GM23338 (cell line): ENCODE measurements around the gene LYST. TPM values are rescaled to one million over a fixed set of nuclear protein-coding genes. Genes with fewer than 3 reads are reported as not detected.

ENCODE experiments used
- ATAC-seq: fragments of 200-7000 bp; cut with Tn5 transposase; 3 replicates; pipeline ENCODE4 v1.9.1; 2020
- DNase-seq: peaks from one replicate; pipeline ENCODE4 v3.0.0-alpha.2; 2015; ENCODE audit warnings: low spot score
- H2AFZ ChIP-seq: fragments of 200-600 bp; sonication (generic); 2 replicates; pipeline ENCODE4 v1.8.0; 2016; ENCODE audit warnings: antibody characterized with exemption, mild to moderate bottlenecking, moderate library complexity
- H3F3A ChIP-seq: fragments of 200-600 bp; sonication (generic); replicated peaks from 2 replicates; pipeline ENCODE4 v1.8.0; 2017; ENCODE audit warnings: antibody characterized with exemption, mixed run types, low read depth
- H3K27ac ChIP-seq: fragments of 200-600 bp; sonication (generic); 2 replicates; pipeline ENCODE4 v1.6.1; 2016; ENCODE audit warnings: low read depth
- H3K27me3 ChIP-seq: fragments of 200-600 bp; sonication (generic); 2 replicates; pipeline ENCODE4 v1.8.0; 2016; ENCODE audit warnings: mild to moderate bottlenecking, mixed run types, moderate library complexity; ENCODE audit not compliant: insufficient read depth
- H3K36me3 ChIP-seq: fragments of 200-600 bp; sonication (generic); 2 replicates; pipeline ENCODE4 v1.8.0; 2016; ENCODE audit warnings: mild to moderate bottlenecking; ENCODE audit not compliant: insufficient read depth
- H3K4me1 ChIP-seq: fragments of 200-600 bp; sonication (generic); 2 replicates; pipeline ENCODE4 v1.8.0; 2016; ENCODE audit warnings: mild to moderate bottlenecking, moderate library complexity; ENCODE audit not compliant: insufficient read depth
- H3K4me2 ChIP-seq: fragments of 200-600 bp; sonication (generic); 2 replicates; pipeline ENCODE4 v1.7.1; 2017; ENCODE audit warnings: mixed run types
- H3K4me3 ChIP-seq: fragments of 200-600 bp; sonication (generic); 2 replicates; pipeline ENCODE4 v1.6.1; 2016; ENCODE audit warnings: mixed run types
- H3K79me2 ChIP-seq: fragments of 200-600 bp; sonication (generic); replicated peaks from 2 replicates; pipeline ENCODE4 v1.8.0; 2017; ENCODE audit warnings: mild to moderate bottlenecking; ENCODE audit not compliant: insufficient read depth
- H3K9me2 ChIP-seq: fragments of 200-600 bp; sonication (generic); 2 replicates; pipeline ENCODE4 v1.8.0; 2017; ENCODE audit not compliant: insufficient read depth
- H4K20me1 ChIP-seq: fragments of 200-600 bp; sonication (generic); replicated peaks from 2 replicates; pipeline ENCODE4 v1.8.0; 2017; ENCODE audit warnings: mild to moderate bottlenecking; ENCODE audit not compliant: insufficient read depth
- H3K27ac Mint-ChIP-seq: 2 replicates; pipeline ENCODE4 v1.8.0; 2020; ENCODE audit warnings: inconsistent platforms, mild to moderate bottlenecking, moderate library complexity, mixed read lengths
- H3K27me3 Mint-ChIP-seq: 3 replicates; pipeline ENCODE4 v1.8.0; 2022; ENCODE audit warnings: low read depth, mild to moderate bottlenecking, moderate library complexity, mixed read lengths, inconsistent platforms; ENCODE audit not compliant: insufficient read depth, poor library complexity
- H3K36me3 Mint-ChIP-seq: 3 replicates; pipeline ENCODE4 v1.8.0; 2021; ENCODE audit warnings: low read depth, mild to moderate bottlenecking, inconsistent platforms, moderate library complexity, mixed read lengths
- H3K4me1 Mint-ChIP-seq: 3 replicates; pipeline ENCODE4 v1.8.0; 2020; ENCODE audit warnings: mild to moderate bottlenecking, inconsistent platforms, mixed read lengths
- H3K4me3 Mint-ChIP-seq: 3 replicates; pipeline ENCODE4 v1.8.0; 2021; ENCODE audit warnings: moderate library complexity, mild to moderate bottlenecking, inconsistent platforms, mixed read lengths
- H3K9me3 Mint-ChIP-seq: 3 replicates; pipeline ENCODE4 v1.8.0; 2020; ENCODE audit warnings: moderate library complexity, mild to moderate bottlenecking, inconsistent platforms, mixed read lengths
- CREB1 ChIP-seq: fragments of 250-450 bp; sonication (Bioruptor Pico); IDR thresholded peaks from 2 replicates; pipeline ENCODE4 v1.5.0; 2020; ENCODE audit warnings: low read depth, mild to moderate bottlenecking, moderate library complexity
- ETS1 ChIP-seq: IDR thresholded peaks from 2 replicates; pipeline ENCODE4 v1.6.1; 2016; ENCODE audit warnings: antibody characterized with exemption
- JUNB ChIP-seq: IDR thresholded peaks from one replicate; pipeline ENCODE4 v1.6.1; 2016; ENCODE audit warnings: antibody characterized with exemption; ENCODE audit not compliant: unreplicated experiment
- POLR2AphosphoS5 ChIP-seq: IDR thresholded peaks from 2 replicates; pipeline ENCODE4 v1.6.1; 2016; ENCODE audit warnings: antibody characterized with exemption, low read depth
- ZNF331 ChIP-seq: fragments of 250-450 bp; sonication (Bioruptor Pico); IDR thresholded peaks from 2 replicates; pipeline ENCODE4 v1.5.0; 2020; ENCODE audit warnings: low read depth, mild to moderate bottlenecking, moderate library complexity
- ZNF462 ChIP-seq: fragments of 250-450 bp; sonication (Bioruptor Pico); IDR thresholded peaks from 2 replicates; pipeline ENCODE4 v1.5.0; 2020; ENCODE audit warnings: mild to moderate bottlenecking, moderate library complexity
- polyA plus RNA-seq: library from polyadenylated mRNA; unstranded; fragments of >200 nt; fragmentation: Nextera tagmentation; extraction: Ambion mirVana; gene quantifications from 2 replicates; pipeline ENCODE4 v1.2.1, GENCODE V29; 2016
- total RNA-seq: library from RNA; depleted of rRNA; stranded (reverse); fragments of >200 nt; shearing (Covaris generic); gene quantifications from 2 replicates; pipeline ENCODE4 v1.2.3, GENCODE V29; 2014

Gene LYST
- total and polyA plus RNA-seq, 2 experiments from 2014 or later, result 0.21 to 1.0 TPM

GRCh38 chr1:235650341-235651169 is 216.2 kb downstream of the LYST start:
- peaks cover 36% of the 10 kb centered on the region for H3K4me1 Mint-ChIP-seq
- peaks cover 19% of the 10 kb centered on the region for H3K27me3 ChIP-seq
- H3K27ac Mint-ChIP-seq, result peak overlapping the region; percentile 47
- peaks cover 22% of the 10 kb centered on the region for H3K4me1 ChIP-seq
- no peaks in the 10 kb centered on the region for H3K9me2 ChIP-seq
- ATAC-seq, result peak; percentile 86
- no peaks in the 10 kb centered on the region for H3K36me3 Mint-ChIP-seq
- H3K27ac ChIP-seq, result peak overlapping the region; percentile 93
- H3K4me2 ChIP-seq, result peak overlapping the region; percentile 82
- H3K27me3 Mint-ChIP-seq, result peaks cover 30% of the 10 kb centered on the region
- peak overlapping the region; percentile 64 for H3K4me3 ChIP-seq
- no peaks in the 10 kb centered on the region for H3K36me3 ChIP-seq
- H3K79me2 ChIP-seq, result peaks cover 30% of the 10 kb centered on the region
- peak; percentile 86 for DNase-seq
- peak overlapping the region; percentile 83 for H2AFZ ChIP-seq
- no peaks in the 10 kb centered on the region; the same call in 1 of the 2 replicates for H3F3A ChIP-seq
- peak overlapping the region; percentile 81 for H3K4me3 Mint-ChIP-seq
- no peaks in the 10 kb centered on the region for H3K9me3 Mint-ChIP-seq
- H4K20me1 ChIP-seq, result peaks cover 8% of the 10 kb centered on the region; the same call in 1 of the 2 replicates
- TF ChIP-seq ZNF462 (CRISPR knock-in tag), result no peak
- TF ChIP-seq POLR2AphosphoS5, result peak; percentile 75
- 0 out of 2 replicates have a peak, but pooled peaks have one; percentile 29 for TF ChIP-seq CREB1 (CRISPR knock-in tag)
- TF ChIP-seq ETS1, result no peak
- no peak for TF ChIP-seq ZNF331 (CRISPR knock-in tag)
- no peak for TF ChIP-seq JUNB
